Measurements from ENCODE around the gene DMKN.
A peak's percentile ranks its signal among the peaks of the same experiment; 100 is the strongest.
"Not testable (repeated sequence)": the region's sequence is repeated elsewhere in the genome, so short reads cannot be mapped to it uniquely, and the experiment has no call there.

Gene DMKN

GRCh38 chr19:35493971-35494370 lies 19.5 kb downstream of the DMKN start:
- no peak for DNase-seq

DNA sequence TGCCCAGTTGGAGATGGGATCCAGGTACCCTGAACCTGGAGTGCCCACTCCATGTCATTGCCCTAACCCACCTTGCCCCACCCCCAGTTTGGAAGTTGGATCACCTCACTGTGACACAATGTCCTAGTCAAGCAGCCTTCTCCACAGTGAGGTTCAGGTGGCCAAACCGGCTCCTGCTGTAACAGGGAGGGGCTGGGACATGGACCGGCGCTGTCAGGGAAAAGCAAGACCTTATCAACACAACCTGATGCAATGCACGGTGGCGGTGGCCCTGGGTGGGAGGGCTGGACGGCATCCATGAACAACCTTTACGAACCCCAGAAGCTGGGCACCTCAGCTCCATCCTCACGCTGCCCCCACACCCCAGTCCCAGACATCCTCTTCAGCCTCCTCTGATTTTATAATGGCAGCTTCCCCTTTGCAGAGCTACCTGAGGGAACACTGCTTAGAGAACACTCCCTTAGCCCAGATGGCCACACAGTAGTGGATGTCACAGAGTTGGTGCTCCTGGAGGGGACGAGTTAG lies 21.6 kb downstream of the DMKN start:
- DNase-seq: no peak

DNA sequence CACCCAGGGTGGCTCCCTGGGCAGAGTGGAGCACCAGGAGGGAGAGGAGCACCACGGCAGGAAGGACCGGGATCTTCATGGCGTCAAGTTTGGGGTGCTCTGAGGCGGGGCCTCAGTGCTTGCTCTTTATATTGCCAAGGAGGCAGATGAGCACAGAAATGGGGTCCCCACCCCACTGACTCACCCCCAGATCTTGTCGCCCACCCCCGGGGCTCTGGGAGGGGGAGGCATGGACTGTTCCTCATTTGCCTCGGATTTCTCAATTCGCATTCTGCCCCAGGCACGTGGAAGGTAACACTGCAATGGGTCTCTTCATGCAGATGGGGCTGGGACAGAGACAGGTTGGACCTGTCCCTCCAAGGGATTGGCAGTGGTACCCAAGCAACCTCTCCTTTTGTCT lies 23.1 kb downstream of the DMKN start, which contains the start of gene KRTDAP:
Gene KRTDAP, minus strand, starts transcription at position 101 of the 400 bp plus-strand sequence. Its CDS starts 22 bp downstream, at position 79.
- no peak for DNase-seq

DNA sequence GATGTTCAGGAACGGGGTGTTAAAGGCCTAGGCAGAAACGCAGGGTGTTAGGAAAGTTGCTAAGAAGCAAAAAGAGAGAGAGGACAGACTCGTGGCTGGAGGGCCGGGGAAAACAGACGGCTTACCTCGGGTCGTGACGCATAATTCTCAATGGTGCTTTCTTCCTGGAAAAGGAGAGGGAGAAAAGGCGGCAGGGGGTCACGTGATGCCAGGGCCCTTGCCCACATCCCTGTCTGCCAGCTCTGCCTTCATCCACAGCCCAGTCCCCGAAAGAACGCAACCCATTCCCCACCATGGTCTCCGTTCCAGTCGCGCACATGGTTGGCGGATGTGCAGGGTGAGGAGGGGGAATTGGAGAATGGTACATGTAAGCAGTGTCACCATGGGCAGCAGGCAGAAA lies 24.8 kb downstream of the DMKN start:
- DNase-seq: no peak

- DNase-seq: no peak
These were observed 25.7 kb downstream of the DMKN start for GRCh38 chr19:35487656-35488182.

DNA sequence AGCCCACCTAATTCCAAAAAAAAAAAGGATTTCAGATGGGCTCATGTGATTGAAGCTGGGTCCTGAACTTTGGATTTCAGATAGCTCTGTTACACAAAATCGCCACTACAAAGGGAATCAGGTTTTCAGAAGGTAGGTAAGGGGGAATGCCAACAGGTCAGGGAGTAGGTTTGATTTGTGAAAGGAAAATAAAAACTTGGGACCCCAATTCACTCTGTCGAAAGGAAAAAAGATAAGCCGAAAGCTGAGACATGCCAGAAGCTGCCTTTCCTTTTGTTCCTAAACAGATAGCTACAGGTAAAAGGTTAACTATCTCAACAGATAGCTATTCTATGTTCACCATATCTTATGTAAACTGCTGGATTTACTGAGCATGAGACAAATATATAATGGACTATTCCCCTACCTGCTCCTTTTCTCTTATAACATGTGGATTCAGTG lies 27.2 kb downstream of the DMKN start:
- DNase-seq: no peak

DNA sequence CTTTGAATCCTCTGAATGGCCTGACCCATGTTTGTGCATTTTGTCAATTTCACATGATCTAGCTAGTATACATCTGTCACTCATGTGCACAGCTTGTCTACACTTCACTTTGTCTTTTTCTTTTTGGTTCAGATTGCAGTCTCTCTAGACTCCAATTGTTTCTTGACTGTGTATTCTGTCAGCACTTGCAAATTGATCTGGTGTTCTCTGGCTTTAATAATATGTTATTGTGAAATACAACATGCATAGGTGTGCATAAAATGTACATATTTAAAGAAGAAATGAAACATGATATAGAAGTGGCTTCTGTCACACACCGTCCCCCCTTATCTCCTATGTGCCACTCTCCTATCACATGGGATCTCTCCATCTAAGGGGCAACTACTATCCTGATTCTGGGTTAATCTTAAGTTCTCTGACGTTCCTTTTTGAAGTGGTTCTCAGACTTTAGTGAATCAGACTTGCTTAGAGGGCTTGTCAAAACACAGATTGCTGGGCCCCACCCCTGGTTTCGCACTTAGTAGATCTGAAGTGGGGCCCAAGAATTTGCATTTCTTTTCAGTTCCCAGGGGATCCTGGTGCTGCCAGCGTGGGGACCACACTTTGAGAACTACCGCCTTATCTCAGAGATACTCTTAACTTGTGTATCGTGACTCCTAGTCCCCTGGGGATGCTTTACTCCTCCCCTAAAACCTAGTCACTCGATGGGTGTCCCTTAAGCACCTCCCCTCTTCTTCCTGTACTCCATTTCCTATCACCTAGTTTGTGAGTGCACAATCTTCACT lies 29.0 kb downstream of the DMKN start:
- peak; percentile 41 for DNase-seq

- no peak for DNase-seq
These were observed 30.4 kb downstream of the DMKN start for GRCh38 chr19:35483089-35483488.

DNA sequence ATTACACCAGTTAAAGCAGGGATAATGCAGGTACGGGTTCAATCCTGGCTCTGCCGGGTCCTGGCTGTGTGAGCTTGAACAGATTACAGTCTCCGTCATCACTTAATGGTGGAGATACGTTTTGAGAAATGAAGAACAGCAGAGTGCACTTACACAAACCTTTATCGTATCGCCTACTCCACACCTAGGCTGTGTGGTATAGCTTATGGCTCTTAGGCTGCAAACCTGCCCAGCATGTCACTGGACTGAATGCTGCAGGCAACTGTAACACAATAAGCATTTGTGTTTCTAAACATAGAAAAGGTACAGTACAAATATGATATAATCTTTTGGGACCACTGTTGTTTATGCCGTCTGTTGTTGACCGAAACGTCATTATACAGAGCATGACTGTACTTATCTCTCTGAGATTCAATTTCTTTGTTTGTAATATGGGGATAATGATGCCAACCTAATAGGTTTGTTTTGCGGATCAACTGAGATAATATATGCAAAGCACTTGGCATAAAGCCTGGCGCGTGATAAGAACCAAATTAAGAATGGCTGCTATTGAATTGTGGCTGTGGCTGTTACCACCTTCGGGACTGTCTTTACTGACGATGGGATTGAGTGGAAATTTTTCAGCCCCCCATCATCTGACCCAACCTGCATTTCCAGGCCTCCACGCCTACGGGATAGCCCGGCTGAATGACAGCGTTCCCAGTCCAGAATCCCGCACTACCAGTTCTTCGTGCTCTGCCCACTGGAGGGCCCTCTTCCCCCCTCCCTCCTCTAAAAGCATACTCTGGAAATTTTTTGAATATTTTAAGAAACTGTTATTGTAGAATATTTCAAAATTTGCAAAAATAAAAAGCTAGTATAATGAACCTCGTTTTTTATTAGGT lies 34.4 kb downstream of the DMKN start:
- DNase-seq: no peak

DNA sequence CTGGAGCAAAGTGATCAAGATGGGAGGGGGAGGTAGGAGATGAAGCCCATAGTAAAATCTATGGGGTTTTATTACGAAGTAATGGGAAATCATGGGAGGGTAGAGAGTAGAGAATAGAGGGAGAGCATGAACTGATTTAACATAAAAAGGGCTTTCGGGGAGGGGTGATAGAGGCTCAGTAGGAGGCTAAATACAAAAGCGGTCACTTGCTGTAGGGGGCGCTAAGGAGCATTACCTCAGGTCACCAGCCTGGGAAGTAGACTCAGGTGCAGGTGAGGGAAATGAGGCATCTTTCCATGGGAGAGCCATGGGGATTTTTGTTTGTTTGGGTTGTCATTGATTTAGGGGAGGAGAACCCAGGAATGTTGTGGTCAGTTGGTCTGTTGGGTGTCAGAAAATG lies 37.3 kb downstream of the DMKN start:
- no peak for DNase-seq

- not testable (repeated sequence) for DNase-seq
These were observed 38.9 kb downstream of the DMKN start for GRCh38 chr19:35474594-35474993.

DNA sequence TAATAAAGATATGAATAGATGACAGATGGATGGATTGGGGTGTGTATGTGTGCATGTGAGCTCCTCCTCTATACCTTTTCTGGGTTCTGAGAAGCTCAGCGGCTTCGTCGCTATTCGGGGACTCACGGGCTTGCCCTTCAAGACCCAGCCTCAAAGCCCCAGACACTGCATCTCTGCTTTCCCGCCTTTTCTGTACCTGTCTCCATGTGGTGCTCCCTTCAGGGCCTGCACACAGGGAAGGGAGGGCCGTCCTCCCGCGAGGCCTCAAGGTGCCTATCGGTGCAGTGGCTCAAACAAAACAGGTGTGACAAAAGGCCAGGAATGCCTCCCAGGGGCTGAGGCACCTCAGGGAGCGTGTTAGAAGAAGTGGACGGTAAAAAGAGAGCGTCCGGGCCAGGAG lies 39.3 kb downstream of the DMKN start:
- DNase-seq: no peak

- no peak for DNase-seq
These were observed 41.5 kb downstream of the DMKN start for GRCh38 chr19:35471946-35472345.

- DNase-seq: not testable (repeated sequence)
These were observed 42.4 kb downstream of the DMKN start for GRCh38 chr19:35471075-35471474.

GRCh38 chr19:35470128-35470527 lies 43.3 kb downstream of the DMKN start:
- DNase-seq: no peak

- DNase-seq: peak; percentile 75
These were observed 44.8 kb downstream of the DMKN start for GRCh38 chr19:35468637-35469036.

DNA sequence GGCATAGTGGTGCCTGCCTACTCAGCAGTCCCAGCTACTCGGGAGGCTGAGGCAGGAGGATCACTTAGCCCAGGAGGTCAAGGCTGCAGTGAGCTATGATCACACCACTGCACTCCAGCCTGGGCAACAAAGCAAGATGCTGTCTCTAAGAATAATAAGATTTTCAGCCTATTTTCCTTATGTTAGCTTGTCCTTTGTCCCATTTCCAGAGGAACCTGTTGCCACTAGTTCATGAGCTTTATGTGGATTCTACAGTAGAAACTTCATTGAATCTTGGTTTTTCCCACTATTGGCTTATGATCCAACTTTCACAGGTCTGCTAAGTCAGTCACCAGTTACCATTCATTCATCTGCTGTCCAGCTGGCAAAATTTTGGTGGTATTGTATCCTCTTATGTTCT lies 47.2 kb downstream of the DMKN start:
- no peak for DNase-seq

- not testable (repeated sequence) for DNase-seq
These were observed 50.5 kb downstream of the DMKN start for GRCh38 chr19:35462956-35463355.

- DNase-seq: peak; percentile 66
These were observed 50.9 kb downstream of the DMKN start for GRCh38 chr19:35462476-35462953.

DNA sequence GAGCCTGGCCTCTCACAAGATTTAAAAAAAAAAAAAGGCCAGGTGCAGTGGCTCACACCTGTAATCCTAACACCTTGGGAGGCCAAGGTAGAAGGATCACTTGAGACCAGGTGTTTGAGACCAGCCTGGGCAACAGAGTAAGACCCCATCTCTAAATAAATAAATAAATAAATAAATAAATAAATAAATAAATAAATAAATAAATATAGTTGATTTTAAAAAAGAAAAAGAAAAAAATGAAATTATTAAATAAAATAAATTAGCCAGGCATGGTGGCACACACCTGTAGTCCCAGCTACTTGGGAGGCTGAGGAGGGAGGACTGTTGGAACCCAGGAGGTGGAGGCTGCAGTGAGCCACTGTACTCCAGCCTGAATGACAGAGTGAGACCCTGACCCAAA lies 51.7 kb downstream of the DMKN start:
- DNase-seq: not testable (repeated sequence)

- no peak for DNase-seq
These were observed 52.4 kb downstream of the DMKN start for GRCh38 chr19:35461060-35461459.

- DNase-seq: peak; percentile 36
These were observed 52.8 kb downstream of the DMKN start for GRCh38 chr19:35460608-35461007.

GRCh38 chr19:35459414-35460082 lies 53.9 kb downstream of the DMKN start:
- DNase-seq: no peak

Measured in CD4-positive, alpha-beta T cell treated with Interferon gamma for 1 hour (primary cell).